Retina (tissue), 1 donor: ENCODE results near the gene TOR1AIP2.
A peak's percentile ranks its signal among the peaks of the same experiment; 100 is the strongest.
"Not testable (repeated sequence)": the region's sequence is repeated elsewhere in the genome, so short reads cannot be mapped to it uniquely, and the experiment has no call there.

ENCODE experiments used
- DNase-seq: peaks from one replicate; pipeline ENCODE4 v3.0.0-alpha.2; 2016

Gene TOR1AIP2

GRCh38 chr1:179875596-179876299 lies 1.9 kb downstream of the TOR1AIP2 start:
- DNase-seq, result no peak

GRCh38 chr1:179873438-179873851 lies 4.2 kb downstream of the TOR1AIP2 start:
- no peak for DNase-seq

- DNase-seq, result no peak
These were observed 5.0 kb downstream of the TOR1AIP2 start for GRCh38 chr1:179872558-179872957.

- no peak for DNase-seq
These were observed 5.7 kb downstream of the TOR1AIP2 start for GRCh38 chr1:179871940-179872339.

GRCh38 chr1:179870870-179871269 lies 6.7 kb downstream of the TOR1AIP2 start:
- no peak for DNase-seq

- DNase-seq, result peak; percentile 58
These were observed 9.9 kb downstream of the TOR1AIP2 start for GRCh38 chr1:179867493-179868330.

- no peak for DNase-seq
These were observed 11.0 kb downstream of the TOR1AIP2 start for GRCh38 chr1:179866616-179867015.

GRCh38 chr1:179865377-179865776 lies 12.2 kb downstream of the TOR1AIP2 start:
- no peak for DNase-seq

GRCh38 chr1:179860652-179861051 lies 17.0 kb downstream of the TOR1AIP2 start:
- DNase-seq, result no peak

GRCh38 chr1:179857009-179857408 lies 20.6 kb downstream of the TOR1AIP2 start:
- DNase-seq, result no peak

- no peak for DNase-seq
These were observed 21.3 kb downstream of the TOR1AIP2 start for GRCh38 chr1:179856296-179856695.

GRCh38 chr1:179855831-179856230 lies 21.8 kb downstream of the TOR1AIP2 start:
- not testable (repeated sequence) for DNase-seq

GRCh38 chr1:179853102-179853501 lies 24.5 kb downstream of the TOR1AIP2 start:
- DNase-seq, result no peak

- no peak for DNase-seq
These were observed 29.4 kb downstream of the TOR1AIP2 start for GRCh38 chr1:179848233-179848632.

GRCh38 chr1:179840107-179840506 lies 37.5 kb downstream of the TOR1AIP2 start:
- no peak for DNase-seq

GRCh38 chr1:179836686-179837445 lies 40.7 kb downstream of the TOR1AIP2 start:
- DNase-seq, result not testable (repeated sequence)

GRCh38 chr1:179831852-179832699 lies 45.5 kb downstream of the TOR1AIP2 start:
- no peak for DNase-seq

- DNase-seq, result no peak
These were observed 46.4 kb downstream of the TOR1AIP2 start for GRCh38 chr1:179831225-179831624.

- DNase-seq, result no peak
These were observed 49.0 kb downstream of the TOR1AIP2 start for GRCh38 chr1:179828554-179829110.

GRCh38 chr1:179826626-179827280 lies 50.9 kb downstream of the TOR1AIP2 start:
- no peak for DNase-seq

GRCh38 chr1:179825798-179826460 lies 51.7 kb downstream of the TOR1AIP2 start:
- DNase-seq, result no peak
